ENCODE results near the gene PLCG2. TPM values are rescaled to one million over a fixed set of nuclear protein-coding genes. Genes with fewer than 3 reads are reported as not detected.
"Not testable (repeated sequence)": the region's sequence is repeated elsewhere in the genome, so short reads cannot be mapped to it uniquely, and the experiment has no call there.

PLCG2 gene
- polyA plus RNA-seq, 3 donors = 19.5 to 47.4 (median 35.5) TPM

DNA sequence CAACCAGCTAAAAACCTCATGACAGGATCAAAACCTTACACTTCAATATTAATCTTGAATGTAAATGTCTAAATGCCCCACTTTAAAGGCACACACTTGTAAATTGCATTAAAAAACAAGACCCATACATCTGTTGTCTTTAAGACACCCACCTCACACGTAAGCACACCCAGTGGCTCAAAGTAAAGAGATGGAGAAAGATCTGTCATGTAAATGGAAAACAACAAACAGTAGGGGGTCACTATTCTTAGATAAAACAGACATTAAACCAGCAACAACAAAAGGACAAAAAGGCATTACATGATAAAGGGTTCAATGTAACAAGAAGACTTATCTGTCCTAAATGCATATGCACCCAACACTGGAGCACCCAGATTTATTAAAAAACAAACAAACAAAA lies 196.5 kb downstream of the PLCG2 start:
- no peak overlapping the region for H3K27ac Mint-ChIP-seq
- Histone ChIP-seq H3K27me3 (ENCODE audit: control insufficient read depth in 2 of 2, insufficient read depth in 2 of 2, low read length in 2 of 2) (peaks cover 0 to 3% of the 10 kb centered on the region in 2 donors), H3K9me3 (replicated peaks in 1 of 2; ENCODE audit: control insufficient read depth in 1 of 2, insufficient read depth in 1 of 2, low read length in 2 of 2) (peaks cover 8 to 12% of the 10 kb centered on the region in 2 donors), H3K4me1 (ENCODE audit: control insufficient read depth in 1 of 2, insufficient read depth in 2 of 2, low read length in 2 of 2) (no peaks in the 10 kb centered on the region), H4K20me1 (ENCODE audit: insufficient read depth, low read length) (no peaks in the 10 kb centered on the region), H3K79me2 (ENCODE audit: insufficient read depth, low read length) (no peaks in the 10 kb centered on the region), H3K36me3 (replicated peaks in 1 of 2; ENCODE audit: control insufficient read depth in 1 of 2, insufficient read depth in 2 of 2, low read length in 2 of 2) (no peaks in the 10 kb centered on the region), H3K4me3 (replicated peaks in 1 of 3; ENCODE audit: low read depth in 2 of 3, low read length in 3 of 3) (no peak overlapping the region), H2AFZ (ENCODE audit: insufficient read depth, low read depth, low read length, poor library complexity, severe bottlenecking) (no peak overlapping the region), H3K4me2 (replicated peaks; ENCODE audit: extremely low read depth, low read length, poor library complexity, severe bottlenecking) (no peak overlapping the region), H3K9ac (ENCODE audit: insufficient read depth, low read length, poor library complexity, severe bottlenecking) (no peak overlapping the region), H3K27ac (ENCODE audit: low read depth in 1 of 2, low read length in 2 of 2) (no peak overlapping the region)
- H3K36me3 Mint-ChIP-seq = no peaks in the 10 kb centered on the region
- TF ChIP-seq, protein P1, sequence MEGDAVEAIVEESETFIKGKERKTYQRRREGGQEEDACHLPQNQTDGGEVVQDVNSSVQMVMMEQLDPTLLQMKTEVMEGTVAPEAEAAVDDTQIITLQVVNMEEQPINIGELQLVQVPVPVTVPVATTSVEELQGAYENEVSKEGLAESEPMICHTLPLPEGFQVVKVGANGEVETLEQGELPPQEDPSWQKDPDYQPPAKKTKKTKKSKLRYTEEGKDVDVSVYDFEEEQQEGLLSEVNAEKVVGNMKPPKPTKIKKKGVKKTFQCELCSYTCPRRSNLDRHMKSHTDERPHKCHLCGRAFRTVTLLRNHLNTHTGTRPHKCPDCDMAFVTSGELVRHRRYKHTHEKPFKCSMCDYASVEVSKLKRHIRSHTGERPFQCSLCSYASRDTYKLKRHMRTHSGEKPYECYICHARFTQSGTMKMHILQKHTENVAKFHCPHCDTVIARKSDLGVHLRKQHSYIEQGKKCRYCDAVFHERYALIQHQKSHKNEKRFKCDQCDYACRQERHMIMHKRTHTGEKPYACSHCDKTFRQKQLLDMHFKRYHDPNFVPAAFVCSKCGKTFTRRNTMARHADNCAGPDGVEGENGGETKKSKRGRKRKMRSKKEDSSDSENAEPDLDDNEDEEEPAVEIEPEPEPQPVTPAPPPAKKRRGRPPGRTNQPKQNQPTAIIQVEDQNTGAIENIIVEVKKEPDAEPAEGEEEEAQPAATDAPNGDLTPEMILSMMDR (IDR thresholded peaks at IDR 0.05) = no peak
- no peak overlapping the region for H3K4me3 Mint-ChIP-seq
- no peak for DNase-seq
- H3K4me1 Mint-ChIP-seq = no peaks in the 10 kb centered on the region
- intact Hi-C loops (cut with micrococcal nuclease) = no loop called here
- peaks cover 12 to 30% (median 21%) of the 10 kb centered on the region in 7 donors for H3K9me3 Mint-ChIP-seq
- WGBS (ENCODE audit: insufficient coverage) = no CpG with 5 or more reads among the region's 1 CpG
- peaks cover 0 to 2% (median 2%) of the 10 kb centered on the region in 3 donors for H3K27me3 Mint-ChIP-seq (ENCODE audit: low read depth in 3 of 3)

- 97% methylated on average over 18 of the region's 26 CpGs for WGBS (ENCODE audit: insufficient coverage)
- intact Hi-C loops (cut with micrococcal nuclease); H3K4me3 ChIP-seq (replicated peaks in 1 of 3; ENCODE audit: low read depth in 2 of 3, low read length in 3 of 3); H3K36me3 Mint-ChIP-seq; H3K4me2 ChIP-seq (replicated peaks; ENCODE audit: extremely low read depth, low read length, poor library complexity, severe bottlenecking); H3K27me3 ChIP-seq (ENCODE audit: control insufficient read depth in 2 of 2, insufficient read depth in 2 of 2, low read length in 2 of 2); H3K27ac Mint-ChIP-seq; DNase-seq; H3K27me3 Mint-ChIP-seq (ENCODE audit: low read depth in 3 of 3); H3K27ac ChIP-seq (ENCODE audit: low read depth in 1 of 2, low read length in 2 of 2); H3K4me1 Mint-ChIP-seq; H3K36me3 ChIP-seq (replicated peaks in 1 of 2; ENCODE audit: control insufficient read depth in 1 of 2, insufficient read depth in 2 of 2, low read length in 2 of 2); H3K4me1 ChIP-seq (ENCODE audit: control insufficient read depth in 1 of 2, insufficient read depth in 2 of 2, low read length in 2 of 2); H3K9me3 ChIP-seq (replicated peaks in 1 of 2; ENCODE audit: control insufficient read depth in 1 of 2, insufficient read depth in 1 of 2, low read length in 2 of 2); H3K4me3 Mint-ChIP-seq; H3K9ac ChIP-seq (ENCODE audit: insufficient read depth, low read length, poor library complexity, severe bottlenecking); H2AFZ ChIP-seq (ENCODE audit: insufficient read depth, low read depth, low read length, poor library complexity, severe bottlenecking); H4K20me1 ChIP-seq (ENCODE audit: insufficient read depth, low read length); H3K79me2 ChIP-seq (ENCODE audit: insufficient read depth, low read length): not testable (repeated sequence)
- H3K9me3 Mint-ChIP-seq = peaks cover 6 to 24% (median 12%) of the 10 kb centered on the region in 7 donors
Measured at GRCh38 chr16:81977335-81977942, 198.3 kb downstream of the PLCG2 start.

All from CD14-positive monocyte (primary cell).